ENCODE results near the gene WDR5.

WDR5 gene

GRCh38 chr9:134204041-134204440 lies 68.2 kb downstream of the WDR5 start:
- in situ Hi-C loops (cut with HindIII; ENCODE audit: low sequenced_read_pairs) = no loop called here

DNA sequence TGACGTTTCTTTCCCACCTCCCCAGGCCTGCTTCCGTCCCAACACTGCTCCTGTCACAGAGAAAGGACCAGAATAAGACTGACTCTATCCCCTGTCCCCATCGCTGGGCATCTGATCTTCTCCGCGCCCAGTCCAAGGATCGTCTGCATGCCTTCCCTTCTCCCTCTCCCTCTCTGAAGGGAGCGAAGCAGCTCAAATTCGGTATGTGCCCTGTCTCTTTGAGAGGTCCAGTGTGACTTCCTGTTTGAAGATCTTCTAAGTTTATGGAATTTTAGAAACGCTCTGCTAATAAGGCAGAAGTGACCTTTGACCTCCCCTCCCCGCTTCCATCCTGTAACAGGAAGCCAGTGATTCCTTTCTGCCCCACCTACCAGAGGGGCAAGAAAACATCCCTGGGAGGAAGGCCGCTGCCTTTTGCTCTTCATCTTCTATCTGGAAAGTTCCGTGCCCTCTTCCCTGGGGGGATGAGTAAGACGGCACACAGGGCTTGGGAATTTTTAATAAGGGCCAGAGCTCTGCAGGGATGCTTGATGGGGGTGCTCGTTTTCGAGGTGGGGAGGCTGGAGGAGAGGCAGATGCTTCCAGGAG lies 69.2 kb downstream of the WDR5 start:
- in situ Hi-C loops (cut with HindIII; ENCODE audit: low sequenced_read_pairs) = no loop called here

GRCh38 chr9:134205672-134206310 lies 69.9 kb downstream of the WDR5 start:
- in situ Hi-C loops (cut with HindIII; ENCODE audit: low sequenced_read_pairs) = no loop called here

- in situ Hi-C loops (cut with HindIII; ENCODE audit: low sequenced_read_pairs) = no loop called here
These were observed 70.7 kb downstream of the WDR5 start for GRCh38 chr9:134206311-134207300.

GRCh38 chr9:134208310-134208841 lies 72.5 kb downstream of the WDR5 start:
- in situ Hi-C loops (cut with HindIII; ENCODE audit: low sequenced_read_pairs) = no loop called here

- in situ Hi-C loops (cut with HindIII; ENCODE audit: low sequenced_read_pairs) = no loop called here
These were observed 73.3 kb downstream of the WDR5 start for GRCh38 chr9:134208981-134209725.
